NT2/D1 (cell line): ENCODE measurements around the gene SUSD2.

Experiments
- SUZ12 ChIP-seq: IDR thresholded peaks from 2 replicates; pipeline ENCODE4 v1.6.1; 2011; ENCODE audit not compliant: insufficient read length, insufficient read depth; ENCODE audit errors: extremely low read depth
- ZNF274 ChIP-seq: IDR thresholded peaks from 2 replicates; pipeline ENCODE4 v1.6.1; 2011; ENCODE audit warnings: mild to moderate bottlenecking, low read depth, low read length

GRCh38 chr22:24146791-24147353 lies 34.4 kb upstream of the SUSD2 start:
- no peak for TF ChIP-seq ZNF274
- no peak for TF ChIP-seq SUZ12
